22Rv1 (cell line): ENCODE results near the gene ECE2.

Experiments
- ZFX ChIP-seq: fragments of 450-650 bp; IDR thresholded peaks from 2 replicates; pipeline ENCODE4 v1.6.1; 2017; ENCODE audit warnings: antibody characterized with exemption, borderline replicate concordance
- TF ChIP-seq, protein P1 (sequence below): fragments of 450-650 bp; IDR thresholded peaks from 2 replicates; pipeline ENCODE4 v1.5.1; 2017; ENCODE audit warnings: mild to moderate bottlenecking

- TF ChIP-seq, protein P1, sequence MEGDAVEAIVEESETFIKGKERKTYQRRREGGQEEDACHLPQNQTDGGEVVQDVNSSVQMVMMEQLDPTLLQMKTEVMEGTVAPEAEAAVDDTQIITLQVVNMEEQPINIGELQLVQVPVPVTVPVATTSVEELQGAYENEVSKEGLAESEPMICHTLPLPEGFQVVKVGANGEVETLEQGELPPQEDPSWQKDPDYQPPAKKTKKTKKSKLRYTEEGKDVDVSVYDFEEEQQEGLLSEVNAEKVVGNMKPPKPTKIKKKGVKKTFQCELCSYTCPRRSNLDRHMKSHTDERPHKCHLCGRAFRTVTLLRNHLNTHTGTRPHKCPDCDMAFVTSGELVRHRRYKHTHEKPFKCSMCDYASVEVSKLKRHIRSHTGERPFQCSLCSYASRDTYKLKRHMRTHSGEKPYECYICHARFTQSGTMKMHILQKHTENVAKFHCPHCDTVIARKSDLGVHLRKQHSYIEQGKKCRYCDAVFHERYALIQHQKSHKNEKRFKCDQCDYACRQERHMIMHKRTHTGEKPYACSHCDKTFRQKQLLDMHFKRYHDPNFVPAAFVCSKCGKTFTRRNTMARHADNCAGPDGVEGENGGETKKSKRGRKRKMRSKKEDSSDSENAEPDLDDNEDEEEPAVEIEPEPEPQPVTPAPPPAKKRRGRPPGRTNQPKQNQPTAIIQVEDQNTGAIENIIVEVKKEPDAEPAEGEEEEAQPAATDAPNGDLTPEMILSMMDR: peak; percentile 91
- no peak for TF ChIP-seq ZFX
These were observed 25.5 kb upstream of the ECE2 start for GRCh38 chr3:184250167-184250828.
